C4-2B (cell line): Measurements from ENCODE around the gene SEMA4B.

Experiments used
- CTCF ChIP-seq: fragments of 450-650 bp; conservative IDR thresholded peaks from 2 replicates; pipeline ENCODE4 v1.5.1; 2017; ENCODE audit warnings: mild to moderate bottlenecking
- ZFX ChIP-seq: fragments of 450-650 bp; IDR thresholded peaks from 2 replicates; pipeline ENCODE4 v1.6.1; 2017

GRCh38 chr15:90211440-90212143 lies 10.5 kb downstream of the SEMA4B start:
- TF ChIP-seq CTCF (no peak), ZFX (no peak)
